ENCODE data around the gene POLR3E. TPM values are rescaled to one million over a fixed set of nuclear protein-coding genes. Genes with fewer than 3 reads are reported as not detected.
A peak's percentile ranks its signal among the peaks of the same experiment; 100 is the strongest.

Gene POLR3E
- total RNA-seq, 4 donors from 2014 or later = 34.9 to 55.4 (median 48.3) TPM

- ATAC-seq = no peak
- Histone ChIP-seq H3K27me3 (no peaks in the 10 kb centered on the region), H3K4me3 (no peak overlapping the region), H3K27ac (no peak overlapping the region), H3K9me3 (no peaks in the 10 kb centered on the region), H3K36me3 (peaks cover 0 to 100% of the 10 kb centered on the region in 2 donors), H3K4me1 (no peaks in the 10 kb centered on the region)
- TF ChIP-seq EP300 (IDR thresholded peaks at IDR 0.05) (no peak), POLR2A (IDR thresholded peaks at IDR 0.05) (no peak), POLR2AphosphoS5 (IDR thresholded peaks at IDR 0.05) (no peak)
- 86 to 89% methylated on average over 1 of the region's 1 CpG for WGBS, 2 donors (ENCODE audit: low coverage in 1 of 2)
These were observed 18.8 kb downstream of the POLR3E start for GRCh38 chr16:22315979-22316378.

DNA sequence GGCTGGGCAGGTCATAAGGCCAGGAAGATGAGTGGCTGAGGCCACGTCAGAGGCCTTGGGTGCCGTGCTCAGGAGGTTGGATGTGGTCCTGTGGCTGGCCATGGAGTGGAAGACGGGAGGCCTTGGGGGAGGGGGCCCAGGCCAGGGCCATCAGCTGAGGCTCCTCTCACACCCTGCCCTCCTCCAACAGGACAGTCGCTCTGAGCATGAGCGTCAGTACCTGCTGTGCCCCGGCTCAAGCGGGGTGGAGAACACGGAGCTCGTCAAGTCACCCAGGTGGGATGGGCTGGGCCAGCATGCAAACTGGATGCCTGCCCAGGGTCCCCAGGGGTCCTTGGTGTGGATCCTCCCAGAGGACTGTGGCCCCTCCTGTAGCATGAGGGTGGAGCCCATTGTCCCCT is 19.2 kb downstream of the POLR3E start:
- Histone ChIP-seq H3K36me3 (peaks cover 0 to 98% of the 10 kb centered on the region in 2 donors), H3K4me1 (peaks cover 0 to 3% (median 0%) of the 10 kb centered on the region in 3 donors), H3K4me3 (no peak overlapping the region), H3K27me3 (no peaks in the 10 kb centered on the region), H3K27ac (no peak overlapping the region), H3K9me3 (no peaks in the 10 kb centered on the region)
- no peak for ATAC-seq
- 80% methylated on average over 1 of the region's 9 CpGs; no CpG with 5 or more reads in 1 of the 2 donors for WGBS, 2 donors (ENCODE audit: low coverage in 1 of 2)
- TF ChIP-seq EP300 (IDR thresholded peaks at IDR 0.05) (no peak), POLR2A (IDR thresholded peaks at IDR 0.05) (no peak), CTCF (IDR thresholded peaks at IDR 0.05) (no peak), POLR2AphosphoS5 (IDR thresholded peaks at IDR 0.05) (no peak)

- Histone ChIP-seq H3K4me3 (no peak overlapping the region), H3K4me1 (peaks cover 0 to 9% (median 0%) of the 10 kb centered on the region in 3 donors), H3K9me3 (no peaks in the 10 kb centered on the region), H3K27ac (no peak overlapping the region), H3K27me3 (no peaks in the 10 kb centered on the region), H3K36me3 (peaks cover 0 to 98% of the 10 kb centered on the region in 2 donors)
- TF ChIP-seq POLR2A (IDR thresholded peaks at IDR 0.05) (no peak), EP300 (IDR thresholded peaks at IDR 0.05) (no peak), POLR2AphosphoS5 (IDR thresholded peaks at IDR 0.05) (no peak), CTCF (IDR thresholded peaks at IDR 0.05) (no peak)
- WGBS, 2 donors (ENCODE audit: low coverage in 1 of 2) = no CpG with 5 or more reads among the region's 17 CpGs
- no peak for ATAC-seq
These were observed 19.9 kb downstream of the POLR3E start for GRCh38 chr16:22317001-22317530.

DNA sequence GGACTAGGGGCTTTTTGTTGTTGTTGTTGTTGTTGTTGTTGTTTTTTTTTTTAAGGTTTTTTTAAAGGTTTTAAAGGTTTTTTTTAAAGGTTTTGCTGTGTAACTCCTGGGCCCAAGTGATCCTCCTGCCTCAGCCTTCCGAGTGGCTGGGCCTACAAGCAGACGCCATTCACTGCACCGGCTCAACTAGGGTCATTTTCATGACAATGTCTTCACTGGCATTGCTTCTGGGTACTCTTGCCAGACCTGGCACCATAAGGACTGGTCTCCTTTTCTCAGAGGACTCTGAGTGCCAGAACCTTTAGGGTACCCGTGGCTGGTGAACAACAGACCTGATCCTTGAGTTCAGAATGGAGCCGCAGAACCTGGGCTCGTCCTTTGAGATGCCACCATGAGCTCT is 20.4 kb downstream of the POLR3E start:
- no peak for ATAC-seq
- TF ChIP-seq POLR2A (IDR thresholded peaks at IDR 0.05) (no peak), POLR2AphosphoS5 (IDR thresholded peaks at IDR 0.05) (no peak), CTCF (IDR thresholded peaks at IDR 0.05) (no peak), EP300 (IDR thresholded peaks at IDR 0.05) (no peak)
- peaks cover 0 to 98% of the 10 kb centered on the region in 2 donors for H3K36me3 ChIP-seq
- H3K4me1 ChIP-seq = peaks cover 0 to 9% (median 0%) of the 10 kb centered on the region in 3 donors
- H3K27ac ChIP-seq = no peak overlapping the region
- no peak overlapping the region for H3K4me3 ChIP-seq
- H3K27me3 ChIP-seq = no peaks in the 10 kb centered on the region
- no peaks in the 10 kb centered on the region for H3K9me3 ChIP-seq
- WGBS, 2 donors (ENCODE audit: low coverage in 1 of 2) = 72 to 85% methylated on average over 2 to 5 of the region's 6 CpGs

DNA sequence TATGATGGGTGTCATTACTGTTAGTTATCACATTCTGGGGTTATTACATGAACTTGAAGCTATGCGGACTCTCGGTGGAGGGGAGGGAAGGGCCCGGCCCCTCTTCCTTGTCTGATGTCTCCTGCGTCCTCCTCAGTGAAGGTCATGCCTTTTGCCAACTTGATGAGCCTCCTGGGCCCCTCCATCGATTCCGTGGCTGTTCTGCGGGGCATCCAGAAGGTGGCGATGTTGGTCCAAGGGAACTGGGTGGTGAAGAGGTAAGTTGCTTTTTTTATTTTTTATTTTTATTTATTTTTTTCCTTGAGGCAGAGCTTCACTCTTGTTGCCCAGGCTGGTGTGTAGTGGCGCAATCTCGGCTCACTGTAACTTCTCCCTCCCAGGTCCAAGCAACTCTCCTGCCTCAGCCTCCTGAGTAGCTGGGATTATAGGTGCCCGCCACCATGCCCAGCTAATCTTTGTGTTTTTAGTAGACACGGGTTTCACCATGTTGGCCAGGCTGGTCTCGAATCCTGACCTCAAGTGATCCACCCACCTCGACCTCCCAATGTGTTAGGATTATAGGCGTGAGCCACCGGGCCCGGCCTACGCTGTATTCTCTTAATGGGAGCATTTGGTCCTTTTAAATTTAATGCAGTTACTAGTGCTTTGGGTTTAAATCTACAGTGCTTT is 21.6 kb downstream of the POLR3E start:
- no peak overlapping the region for H3K27ac ChIP-seq
- H3K27me3 ChIP-seq = no peaks in the 10 kb centered on the region
- no peak for ATAC-seq
- no peak overlapping the region for H3K4me3 ChIP-seq
- H3K36me3 ChIP-seq = peaks cover 0 to 98% of the 10 kb centered on the region in 2 donors
- peak in 3 of 4 experiments; percentile 36 to 68 (median 47) for TF ChIP-seq CTCF (IDR thresholded peaks at IDR 0.05)
- TF ChIP-seq EP300 (IDR thresholded peaks at IDR 0.05) = no peak
- no peak for TF ChIP-seq POLR2A (IDR thresholded peaks at IDR 0.05)
- no peak for TF ChIP-seq POLR2AphosphoS5 (IDR thresholded peaks at IDR 0.05)
- no peaks in the 10 kb centered on the region for H3K9me3 ChIP-seq
- peaks cover 0 to 9% (median 0%) of the 10 kb centered on the region in 3 donors for H3K4me1 ChIP-seq
- 77 to 100% methylated on average over 3 to 14 of the region's 18 CpGs for whole genome bisulfite sequencing, 2 donors (ENCODE audit: low coverage in 1 of 2)

All from gastroesophageal sphincter (tissue), 4 donors.